K562 (cell line): ENCODE data around the gene FOXL3. TPM values are rescaled to one million over a fixed set of nuclear protein-coding genes. Genes with fewer than 3 reads are reported as not detected.

Source experiments
- ATAC-seq: fragments of 200-7000 bp; cut with Tn5 transposase; 3 replicates; pipeline ENCODE4 v1.9.1; 2020; ENCODE audit warnings: moderate library complexity
- BruUV-seq: library from RNA; stranded (reverse); fragments of 400-500 nt; replicated peaks from 2 replicates; lab custom pipeline; 2021; lab: Mats Ljungman, UMichigan
- CTCF ChIA-PET: fragments of 300-600 bp; formaldehyde crosslinking; extraction: SDS; loops from one replicate; lab custom pipeline; 2021; ENCODE audit warnings: low intra/inter-chr PET ratio; lab: Yijun Ruan, JAX
- POLR2A ChIA-PET: fragments of 300-600, 350-650 bp; sonication (Branson Sonifier 250); formaldehyde crosslinking; extraction: SDS; loops from one replicate; lab custom pipeline; 2021; ENCODE audit warnings: antibody characterized with exemption, inconsistent platforms; lab: Yijun Ruan, JAX
- DNase-seq, 4 experiments: peaks; one replicate each; pipeline versions ENCODE4 v3.0.0 to v3.0.0-alpha.2; 2011 to 2018; ENCODE audit warnings: low spot score in 3 of 4, mixed read lengths in 3 of 4; ENCODE audit errors: extremely low read depth in 1 of 4
- FAIRE-seq: peaks from 2 replicates; lab custom pipeline; 2011; peaks lifted over from hg19 to GRCh38; lab: Jason Lieb, UNC
- H2AFZ ChIP-seq: 2 replicates; pipeline ENCODE4 v1.6.0; 2011; ENCODE audit warnings: low read depth, low read length, control low read depth, inconsistent platforms
- H3K27ac ChIP-seq: fragments of 200-600 bp; 3 replicates; pipeline ENCODE4 v1.8.0; 2011; ENCODE audit warnings: low read depth, mild to moderate bottlenecking, control low read depth, inconsistent platforms, low read length, moderate library complexity, mixed read lengths; ENCODE audit errors: extremely low read depth
- H3K27me3 ChIP-seq, 2 experiments: fragments of 300-600 bp in 1 of 2; 2 replicates in 1 of 2; 3 replicates in 1 of 2; pipeline versions ENCODE4 v1.6.0 to v1.8.0; 2011; ENCODE audit warnings: inconsistent platforms in 2 of 2, low read length in 2 of 2, mild to moderate bottlenecking in 1 of 2, mixed read lengths in 1 of 2, moderate library complexity in 1 of 2; ENCODE audit not compliant: control insufficient read depth in 2 of 2, insufficient read depth in 2 of 2
- H3K36me3 ChIP-seq: fragments of 300-600 bp; 3 replicates; pipeline ENCODE4 v1.8.0; 2011; ENCODE audit warnings: mild to moderate bottlenecking, low read length, inconsistent platforms; ENCODE audit not compliant: control insufficient read depth, insufficient read depth
- H3K4me1 ChIP-seq, 2 experiments: fragments of 200-600 bp in 1 of 2; replicated peaks in 1 of 2; 2 replicates in 1 of 2; 3 replicates in 1 of 2; pipeline versions ENCODE4 v1.5.1 to v1.8.0; 2011; ENCODE audit warnings: inconsistent platforms in 2 of 2, low read length in 2 of 2, mild to moderate bottlenecking in 1 of 2, mixed read lengths in 1 of 2, moderate library complexity in 1 of 2; ENCODE audit not compliant: control insufficient read depth in 2 of 2, insufficient read depth in 2 of 2
- H3K4me2 ChIP-seq: 2 replicates; pipeline ENCODE4 v1.6.1; 2011; ENCODE audit warnings: low read length, control low read depth, inconsistent platforms, mixed read lengths; ENCODE audit not compliant: insufficient read depth
- H3K4me3 ChIP-seq: fragments of 200-600 bp; sonication (generic), shearing (Covaris generic); 2 replicates; pipeline ENCODE4 v1.5.1; 2016; ENCODE audit warnings: control low read depth, inconsistent platforms
- H3K79me2 ChIP-seq: fragments of 200-600 bp; 3 replicates; pipeline ENCODE4 v1.8.0; 2011; ENCODE audit warnings: low read length, inconsistent platforms; ENCODE audit not compliant: control insufficient read depth, insufficient read depth
- H3K9ac ChIP-seq, 2 experiments: 2 replicates each; pipeline versions ENCODE4 v1.6.0 to v1.6.1; 2011; ENCODE audit warnings: low read depth in 2 of 2, low read length in 2 of 2, control low read depth in 1 of 2, inconsistent platforms in 1 of 2, mild to moderate bottlenecking in 1 of 2, mixed read lengths in 1 of 2; ENCODE audit not compliant: insufficient read depth in 1 of 2
- H3K9me1 ChIP-seq: one replicate; pipeline ENCODE4 v1.6.0; 2011; ENCODE audit warnings: inconsistent platforms, mild to moderate bottlenecking, low read length, moderate library complexity; ENCODE audit not compliant: control insufficient read depth, insufficient read depth
- H3K9me3 ChIP-seq: replicated peaks from 2 replicates; pipeline ENCODE4 v1.5.1; 2011; ENCODE audit warnings: low read depth, low read length, inconsistent platforms; ENCODE audit not compliant: control insufficient read depth, insufficient read depth
- H4K20me1 ChIP-seq: replicated peaks from 2 replicates; pipeline ENCODE4 v1.6.1; 2011; ENCODE audit warnings: low read length, inconsistent platforms, mixed read lengths; ENCODE audit not compliant: control insufficient read depth, insufficient read depth
- CAMTA2 ChIP-seq: fragments of 250-450 bp; sonication (Bioruptor Pico); conservative IDR thresholded peaks from 2 replicates; pipeline ENCODE4 v1.5.1; 2022
- CBX2 ChIP-seq: fragments of 200-600 bp; sonication (generic); IDR thresholded peaks from one replicate; pipeline ENCODE4 v1.6.1; 2012; ENCODE audit warnings: mild to moderate bottlenecking, low read length, inconsistent platforms; ENCODE audit not compliant: insufficient read depth, poor library complexity, severe bottlenecking
- CHD4 ChIP-seq: fragments of 200-600 bp; sonication (generic); IDR thresholded peaks from 3 replicates; pipeline ENCODE4 v1.6.1; 2012; ENCODE audit warnings: low read depth, mild to moderate bottlenecking, mixed read lengths, low read length, inconsistent platforms; ENCODE audit not compliant: insufficient read depth, insufficient replicate concordance, poor library complexity, severe bottlenecking
- ELK3 ChIP-seq: fragments of 450-650 bp; formaldehyde crosslinking; IDR thresholded peaks from 2 replicates; pipeline ENCODE4 v1.4.0; 2020; ENCODE audit warnings: mild to moderate bottlenecking
- EP300 ChIP-seq: IDR thresholded peaks from 2 replicates; pipeline ENCODE4 v1.6.1; 2012; ENCODE audit warnings: low read length, improper control_type of control experiment
- EZH2 ChIP-seq: IDR thresholded peaks from 2 replicates; pipeline ENCODE4 v1.6.1; 2012; ENCODE audit warnings: low read depth, mild to moderate bottlenecking, inconsistent platforms, low read length, borderline replicate concordance
- HEY1 ChIP-seq: fragments of 250-450 bp; sonication (Bioruptor Pico); IDR thresholded peaks from 2 replicates; pipeline ENCODE4 v1.5.0; 2020; ENCODE audit warnings: mild to moderate bottlenecking, moderate library complexity, borderline replicate concordance
- HMBOX1 ChIP-seq: sonication (generic); IDR thresholded peaks from 2 replicates; pipeline ENCODE4 v1.6.1; 2016
- KLF10 ChIP-seq: fragments of 250-450 bp; sonication (Bioruptor Pico); IDR thresholded peaks from 2 replicates; pipeline ENCODE4 v1.6.1; 2021; ENCODE audit warnings: matching md5 sums
- MEIS2 ChIP-seq: fragments of 450-650 bp; IDR thresholded peaks from 2 replicates; pipeline ENCODE4 v1.6.1; 2014; ENCODE audit warnings: mild to moderate bottlenecking; ENCODE audit not compliant: partially characterized antibody
- MXI1 ChIP-seq: IDR thresholded peaks from 2 replicates; pipeline ENCODE4 v1.6.1; 2011; ENCODE audit warnings: low read depth, mild to moderate bottlenecking, improper control_type of control experiment, low read length
- NFIC ChIP-seq: fragments of 450-650 bp; IDR thresholded peaks from 2 replicates; pipeline ENCODE4 v1.6.1; 2017; ENCODE audit warnings: mild to moderate bottlenecking, inconsistent platforms
- PHTF2 ChIP-seq: fragments of 250-450 bp; sonication (Bioruptor Pico); IDR thresholded peaks from 2 replicates; pipeline ENCODE4 v1.5.0; 2021; ENCODE audit warnings: mild to moderate bottlenecking
- RAD21 ChIP-seq, 2 experiments: fragments of 250-450 bp in 1 of 2; fragments of 450-650 bp in 1 of 2; sonication (Bioruptor Pico) in 1 of 2; formaldehyde crosslinking in 1 of 2; IDR thresholded peaks in 1 of 2; conservative IDR thresholded peaks in 1 of 2; 2 replicates each; pipeline versions ENCODE4 v1.4.0 to v1.8.0; 2020 to 2022; ENCODE audit warnings: mild to moderate bottlenecking in 2 of 2, moderate library complexity in 1 of 2
- RNF2 ChIP-seq: sonication (generic); IDR thresholded peaks from 2 replicates; pipeline ENCODE4 v1.6.1; 2016
- SMARCB1 ChIP-seq: IDR thresholded peaks from 2 replicates; pipeline ENCODE4 v1.6.1; 2011; ENCODE audit warnings: improper control_type of control experiment, low read depth; ENCODE audit not compliant: insufficient read length
- SREBF1 ChIP-seq: fragments of 150-350 bp; IDR thresholded peaks from 2 replicates; pipeline ENCODE4 v1.6.1; 2014; ENCODE audit warnings: antibody characterized with exemption, low read depth, low read length, borderline replicate concordance
- ZNF146 ChIP-seq: IDR thresholded peaks from one replicate; pipeline ENCODE4 v1.6.1; 2018; ENCODE audit warnings: missing compliant biosample characterization; ENCODE audit not compliant: unreplicated experiment
- ZNF57 ChIP-seq: fragments of 450-650 bp; formaldehyde crosslinking; IDR thresholded peaks from 2 replicates; pipeline ENCODE4 v1.4.0; 2020; ENCODE audit warnings: mild to moderate bottlenecking, moderate library complexity
- WGBS: fragments of 100-300 bp; shearing (Covaris generic); methylation state at CpG from one replicate; pipeline ENCODE4 v1.1.6; 2016; ENCODE audit warnings: low coverage, mixed read lengths; ENCODE audit not compliant: insufficient coverage; ENCODE audit errors: missing lambda C conversion rate; 5-methylcytosine and 5-hydroxymethylcytosine counted together
- in situ Hi-C: fragments of 300-500 bp; cut with MboI; formaldehyde crosslinking; loops from 4 replicates; pipeline ENCODE4 v1.15.0; 2018; ENCODE audit warnings: inconsistent platforms, mixed read lengths
- intact Hi-C: fragments of 100-400 bp; cut with micrococcal nuclease; formaldehyde crosslinking; loops from 2 replicates; pipeline ENCODE4 v1.14.2; 2022
- polyA plus RNA-seq, 8 experiments: library from polyadenylated mRNA; depleted of rRNA in 4 of 8; stranded (reverse) in 5 of 8; unstranded in 3 of 8; fragments of >200 nt; fragmentation: Nextera tagmentation in 2 of 8; fragmentation: Illumina TruSeq in 1 of 8; extraction: Ambion mirVana in 2 of 8; extraction: Trizol in 1 of 8; gene quantifications; 2 replicates each; pipeline versions ENCODE4 v1.2.1 to v1.2.3, GENCODE V29; 2011 to 2014; ENCODE audit warnings: inconsistent platforms in 1 of 8, missing spikeins in 1 of 8
- total RNA-seq, 7 experiments: library from RNA; depleted of rRNA in 6 of 7; stranded (reverse); fragments of >200 nt in 6 of 7; fragmentation: Illumina TruSeq in 2 of 7; extraction: Trizol in 2 of 7; gene quantifications; 2 replicates each; pipeline versions ENCODE4 v1.2.1 to v1.2.3, GENCODE V29; 2011 to 2021; ENCODE audit warnings: low replicate concordance in 1 of 7

FOXL3 gene
- total and polyA plus RNA-seq, 9 of the 15 experiments (the other 6 are each of a cell fraction or from before 2014, with no cell fraction given): not detected

DNA sequence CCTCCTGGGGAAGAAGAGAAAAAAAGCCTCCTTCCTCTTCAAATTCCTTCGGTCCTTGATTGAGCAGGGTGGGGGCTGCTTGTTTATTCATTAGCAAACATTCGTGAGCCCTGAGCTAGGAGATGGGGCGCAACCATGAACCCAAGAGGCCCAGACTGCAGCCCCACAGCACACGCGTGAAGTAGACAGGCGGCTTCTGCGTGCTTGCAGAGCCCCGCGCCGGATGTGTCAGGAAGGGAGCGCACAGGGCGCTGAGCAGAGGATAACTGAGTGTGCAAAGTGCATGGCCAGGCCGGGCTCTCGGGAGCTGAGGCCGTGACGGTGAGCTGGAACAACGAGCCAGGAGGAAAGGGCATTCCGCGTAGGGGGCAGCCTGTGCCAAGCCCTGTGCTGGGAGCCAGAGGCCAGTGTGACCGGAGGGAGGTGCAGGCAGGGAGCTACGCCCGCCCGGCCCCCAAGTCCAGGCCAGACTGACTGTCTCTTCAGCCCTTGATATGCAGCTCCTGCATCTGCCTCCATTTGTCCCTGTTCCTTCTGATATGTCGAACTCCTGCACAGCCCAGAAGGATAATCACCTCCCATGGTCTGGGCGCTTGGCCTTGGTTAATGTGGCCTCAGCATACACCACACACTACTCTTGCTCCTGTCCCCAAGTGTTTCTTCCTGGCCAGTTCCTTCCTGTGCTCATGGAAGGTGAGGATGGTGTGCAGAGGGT is 4.6 kb downstream of the FOXL3 start:
- Histone ChIP-seq H3K4me1 (peaks cover 0 to 6% of the 10 kb centered on the region in 2 experiments; a peak in 2 of 5 replicates), H4K20me1 (peaks cover under 1% of the 10 kb centered on the region), H3K9me3 (no peaks in the 10 kb centered on the region), H3K27ac (no peak overlapping the region), H3K9ac (no peak overlapping the region), H3K4me3 (no peak overlapping the region), H3K4me2 (no peak overlapping the region), H3K79me2 (no peaks in the 10 kb centered on the region), H3K36me3 (no peaks in the 10 kb centered on the region), H3K9me1 (no peaks in the 10 kb centered on the region), H2AFZ (no peak overlapping the region), H3K27me3 (peaks cover 44 to 91% of the 10 kb centered on the region in 2 experiments)
- ATAC-seq: no peak
- no peak for DNase-seq
- no peak for TF ChIP-seq ELK3 (CRISPR knock-in tag)
- no peak for TF ChIP-seq CAMTA2 (CRISPR knock-in tag)
- TF ChIP-seq EP300: no peak
- TF ChIP-seq EZH2: no peak
- TF ChIP-seq CHD4: no peak
- no peak for TF ChIP-seq KLF10
- TF ChIP-seq ZNF57 (CRISPR knock-in tag): no peak
- TF ChIP-seq SMARCB1: no peak
- TF ChIP-seq RNF2: no peak
- TF ChIP-seq PHTF2 (CRISPR knock-in tag): no peak
- no peak for TF ChIP-seq SREBF1
- no peak for TF ChIP-seq HMBOX1
- no peak for TF ChIP-seq CBX2
- no peak for TF ChIP-seq MEIS2
- no peak for TF ChIP-seq ZNF146 (CRISPR knock-in tag)
- TF ChIP-seq MXI1: no peak
- TF ChIP-seq RAD21 (CRISPR knock-in tag; conservative IDR thresholded peaks at IDR 0.05 in 1 of 2, IDR thresholded peaks at IDR 0.05 in 1 of 2): no peak
- no peak for TF ChIP-seq HEY1 (CRISPR knock-in tag)
- TF ChIP-seq NFIC: no peak
- POLR2A ChIA-PET: interaction anchor here (0.6 to 0.7 kb wide), 2 partner anchors 11 to 15 kb away, joined by 3 read pairs; no protein-coding TSS in a partner anchor
- WGBS: 10% methylated on average over 23 of the region's 25 CpGs
- FAIRE-seq: no peak
- CTCF ChIA-PET: interaction anchor here (0.7 kb wide), 1 partner anchor 25 kb away, joined by 3 read pairs; no protein-coding TSS in a partner anchor
- BruUV-seq: no TSS peak
- in situ Hi-C loops: no loop called here
- intact Hi-C loops: no loop called here
